Neural cell (in vitro differentiated cells): ENCODE measurements around the gene ABCA10. TPM values are rescaled to one million over a fixed set of nuclear protein-coding genes. Genes with fewer than 3 reads are reported as not detected.

ENCODE experiments used
- H2AFZ ChIP-seq: fragments of 200-600, 300-800 bp; sonication (generic), shearing (Covaris generic); 2 replicates; pipeline ENCODE4 v1.6.0; 2014; ENCODE audit warnings: low read depth, mild to moderate bottlenecking, antibody characterized with exemption, low read length, moderate library complexity
- H3F3A ChIP-seq: fragments of 200-600 bp; shearing (Covaris generic); 2 replicates; pipeline ENCODE4 v1.6.1; 2016; ENCODE audit warnings: mild to moderate bottlenecking, moderate library complexity, mixed read lengths, antibody characterized with exemption, low read length; ENCODE audit not compliant: insufficient read depth, poor library complexity, severe bottlenecking
- H3K27ac ChIP-seq: fragments of 200-600, 300-800 bp; sonication (generic), shearing (Covaris generic); 2 replicates; pipeline ENCODE4 v1.5.1; 2014; ENCODE audit warnings: mild to moderate bottlenecking, low read length, moderate library complexity
- H3K27me3 ChIP-seq: fragments of 300-800, 200-600 bp; sonication (generic), shearing (Covaris generic); 2 replicates; pipeline ENCODE4 v1.6.0; 2014; ENCODE audit warnings: mild to moderate bottlenecking, low read depth, low read length, moderate library complexity; ENCODE audit not compliant: insufficient read depth
- H3K36me3 ChIP-seq: fragments of 300-800, 200-600 bp; sonication (generic), shearing (Covaris generic); 2 replicates; pipeline ENCODE4 v1.5.1; 2014; ENCODE audit warnings: mild to moderate bottlenecking, antibody characterized with exemption, low read length, moderate library complexity; ENCODE audit not compliant: insufficient read depth
- H3K4me2 ChIP-seq: fragments of 300-800, 200-600 bp; sonication (generic), shearing (Covaris generic); 2 replicates; pipeline ENCODE4 v1.6.0; 2014; ENCODE audit warnings: mild to moderate bottlenecking, low read length
- H3K4me3 ChIP-seq: fragments of 300-800, 200-600 bp; sonication (generic), shearing (Covaris generic); 2 replicates; pipeline ENCODE4 v1.5.1; 2014; ENCODE audit warnings: mild to moderate bottlenecking, low read length, moderate library complexity
- H3K79me2 ChIP-seq: fragments of 200-600 bp; shearing (Covaris generic); replicated peaks from 2 replicates; pipeline ENCODE4 v1.6.0; 2014; ENCODE audit warnings: mild to moderate bottlenecking, low read length, moderate library complexity; ENCODE audit not compliant: insufficient read depth
- H3K9ac ChIP-seq: fragments of 300-800, 200-600 bp; sonication (generic), shearing (Covaris generic); 2 replicates; pipeline ENCODE4 v1.6.1; 2016; ENCODE audit warnings: mild to moderate bottlenecking, low read length, mixed read lengths
- H3K9me2 ChIP-seq: fragments of 200-600 bp; shearing (Covaris generic); 2 replicates; pipeline ENCODE4 v1.6.1; 2016; ENCODE audit warnings: mild to moderate bottlenecking, low read length, mixed read lengths; ENCODE audit not compliant: insufficient read depth
- H3K9me3 ChIP-seq: fragments of 200-600, 300-800 bp; sonication (generic), shearing (Covaris generic); 2 replicates; pipeline ENCODE4 v1.6.1; 2016; ENCODE audit warnings: mild to moderate bottlenecking, mixed run types, low read length, moderate library complexity, mixed read lengths
- H4K20me1 ChIP-seq: fragments of 200-600 bp; shearing (Covaris generic); 2 replicates; pipeline ENCODE4 v1.6.1; 2016; ENCODE audit warnings: mild to moderate bottlenecking, mixed run types; ENCODE audit not compliant: insufficient read depth
- CTCF ChIP-seq: fragments of 450-650 bp; IDR thresholded peaks from 2 replicates; pipeline ENCODE4 v1.5.1; 2014; ENCODE audit warnings: antibody characterized with exemption, mild to moderate bottlenecking, moderate library complexity; ENCODE audit not compliant: poor library complexity, severe bottlenecking
- EP300 ChIP-seq: fragments of 450-650 bp; conservative IDR thresholded peaks from 2 replicates; pipeline ENCODE4 v1.6.1; 2014; ENCODE audit warnings: antibody characterized with exemption, mild to moderate bottlenecking, moderate library complexity; ENCODE audit not compliant: poor library complexity, severe bottlenecking
- EZH2 ChIP-seq: fragments of 200-600, 300-800 bp; shearing (Covaris generic), sonication (generic); IDR thresholded peaks from 2 replicates; pipeline ENCODE4 v1.6.1; 2014; ENCODE audit warnings: antibody characterized with exemption, low read length, borderline replicate concordance, mild to moderate bottlenecking; ENCODE audit not compliant: insufficient read depth, poor library complexity, severe bottlenecking
- MXI1 ChIP-seq: fragments of 450-650 bp; conservative IDR thresholded peaks from 2 replicates; pipeline ENCODE4 v1.6.1; 2014; ENCODE audit warnings: antibody characterized with exemption, mild to moderate bottlenecking; ENCODE audit not compliant: poor library complexity, severe bottlenecking
- POLR2AphosphoS5 ChIP-seq: IDR thresholded peaks from 2 replicates; pipeline ENCODE4 v1.6.1; 2012
- RAD21 ChIP-seq: fragments of 450-650 bp; conservative IDR thresholded peaks from 2 replicates; pipeline ENCODE4 v1.6.1; 2014; ENCODE audit warnings: antibody characterized with exemption, mild to moderate bottlenecking, moderate library complexity
- REST ChIP-seq: IDR thresholded peaks from 2 replicates; pipeline ENCODE4 v1.6.1; 2012; ENCODE audit warnings: borderline replicate concordance
- SMC3 ChIP-seq: fragments of 450-650 bp; conservative IDR thresholded peaks from 2 replicates; pipeline ENCODE4 v1.6.1; 2014; ENCODE audit warnings: antibody characterized with exemption, mild to moderate bottlenecking, moderate library complexity; ENCODE audit not compliant: poor library complexity
- TAF1 ChIP-seq: IDR thresholded peaks from 2 replicates; pipeline ENCODE4 v1.6.1; 2012; ENCODE audit warnings: low read depth
- polyA plus RNA-seq: library from polyadenylated mRNA; depleted of rRNA; stranded (reverse); fragments of >200 nt; gene quantifications from 2 replicates; pipeline ENCODE4 v1.2.3, GENCODE V29; 2014

The ABCA10 gene
- polyA plus RNA-seq, 1 donor from 2014 or later, result 15.3 TPM

- no peak for TF ChIP-seq EZH2
- no peak for TF ChIP-seq RAD21
- no peak for TF ChIP-seq EP300
- TF ChIP-seq REST, result no peak
- TF ChIP-seq MXI1, result no peak
- TF ChIP-seq POLR2AphosphoS5, result no peak
- no peak for TF ChIP-seq SMC3
- no peak for TF ChIP-seq TAF1
- no peak for TF ChIP-seq CTCF
- Histone ChIP-seq H3K36me3 (no peaks in the 10 kb centered on the region), H3K9ac (no peak overlapping the region), H3K4me2 (no peak overlapping the region), H4K20me1 (no peaks in the 10 kb centered on the region), H3K79me2 (no peaks in the 10 kb centered on the region), H3F3A (no peaks in the 10 kb centered on the region), H3K4me3 (no peak overlapping the region), H3K9me3 (no peaks in the 10 kb centered on the region), H2AFZ (no peak overlapping the region), H3K27me3 (no peaks in the 10 kb centered on the region), H3K9me2 (no peaks in the 10 kb centered on the region), H3K27ac (no peak overlapping the region)
These were observed 40.7 kb upstream of the ABCA10 start for GRCh38 chr17:69269131-69269998.

- TF ChIP-seq EP300, result no peak
- no peak for TF ChIP-seq RAD21
- TF ChIP-seq MXI1, result no peak
- no peak for TF ChIP-seq SMC3
- TF ChIP-seq REST, result no peak
- H3K27me3 ChIP-seq, result no peaks in the 10 kb centered on the region
- no peak overlapping the region for H3K27ac ChIP-seq
- no peak overlapping the region for H2AFZ ChIP-seq
- no peaks in the 10 kb centered on the region for H3K9me3 ChIP-seq
- H3K36me3 ChIP-seq, result no peaks in the 10 kb centered on the region
- H3K79me2 ChIP-seq, result no peaks in the 10 kb centered on the region
- no peak overlapping the region for H3K9ac ChIP-seq
- no peak overlapping the region for H3K4me2 ChIP-seq
- H3K4me3 ChIP-seq, result no peak overlapping the region
- no peaks in the 10 kb centered on the region for H3K9me2 ChIP-seq
- no peaks in the 10 kb centered on the region for H3F3A ChIP-seq
- no peaks in the 10 kb centered on the region for H4K20me1 ChIP-seq
These were observed 40.0 kb upstream of the ABCA10 start for GRCh38 chr17:69268543-69269014.
